ENCODE data around the gene TRPM4. TPM values are rescaled to one million over a fixed set of nuclear protein-coding genes. Genes with fewer than 3 reads are reported as not detected.

TRPM4 gene
- total and polyA plus RNA-seq, 2 of the 8 experiments (the other 6 are each of a cell fraction or from before 2014, with no cell fraction given), result 11.3 to 13.3 TPM

DNA sequence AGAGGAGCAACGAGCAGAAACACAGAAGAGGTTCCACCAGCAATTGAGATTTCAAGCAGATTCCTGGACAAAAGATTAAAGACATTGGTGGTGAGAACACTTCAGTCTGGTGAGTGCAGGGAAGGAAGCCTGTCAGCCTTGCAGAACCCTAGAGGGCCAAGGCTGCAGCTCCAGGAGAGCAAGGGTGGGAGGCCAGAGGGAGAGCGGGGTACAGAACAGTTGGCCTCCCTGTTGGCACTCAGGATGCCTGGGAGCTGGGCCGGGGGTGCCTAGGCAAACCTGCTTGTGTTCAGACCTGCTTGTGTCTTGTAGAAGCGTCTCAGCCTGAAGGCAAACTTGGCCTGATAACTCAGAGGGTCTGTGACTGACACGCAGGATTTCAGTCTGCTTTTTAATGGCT lies 48.5 kb upstream of the TRPM4 start:
- H2AFZ ChIP-seq (ENCODE audit: low read length), result no peak overlapping the region
- FAIRE-seq, result no peak
- H3K18ac ChIP-seq (ENCODE audit: extremely low read depth, low read length), result no peak overlapping the region
- H3K4me2 ChIP-seq (ENCODE audit: insufficient read depth in 1 of 2, low read depth in 2 of 2, low read length in 2 of 2), result no peak overlapping the region
- peaks cover 4% of the 10 kb centered on the region for H3K23me2 ChIP-seq (ENCODE audit: low read depth, low read length)
- H4K91ac ChIP-seq (replicated peaks; ENCODE audit: insufficient read length, low read length), result no peak overlapping the region
- H2AK5ac ChIP-seq (ENCODE audit: low read depth, low read length), result no peak overlapping the region
- WGBS, 2 experiments (ENCODE audit: extremely low coverage in 1 of 2, insufficient coverage in 1 of 2, insufficient read length in 1 of 2, insufficient replicate concordance in 2 of 2, low coverage in 1 of 2, low lambda C conversion rate in 2 of 2, missing lambda C conversion rate in 1 of 2), result 88% methylated on average over 4 of the region's 5 CpGs; no CpG with 5 or more reads in 1 of the 2 experiments
- no peak for DNase-seq (ENCODE audit: low read depth in 1 of 2, low spot score in 2 of 2)
- no peak overlapping the region for H4K5ac ChIP-seq (ENCODE audit: insufficient read length, low read depth, low read length)
- no peak overlapping the region for H3K27ac ChIP-seq (ENCODE audit: low read depth, low read length)
- no peaks in the 10 kb centered on the region; a peak in 1 of 7 replicates for H3K27me3 ChIP-seq (replicated peaks in 1 of 4; ENCODE audit: control insufficient read depth in 3 of 4, extremely low read depth in 1 of 4, insufficient read depth in 3 of 4, low read length in 3 of 4)
- H3K9ac ChIP-seq (replicated peaks in 1 of 4; ENCODE audit: extremely low read depth in 1 of 4, low read depth in 3 of 4, low read length in 3 of 4), result no peak overlapping the region
- peaks cover 0 to 3% (median 0%) of the 10 kb centered on the region in 4 experiments; a peak in 1 of 7 replicates for H3K4me1 ChIP-seq (replicated peaks in 1 of 4; ENCODE audit: control insufficient read depth in 3 of 4, insufficient read depth in 4 of 4, low read length in 3 of 4)
- H2BK20ac ChIP-seq (ENCODE audit: low read length), result no peak overlapping the region
- no peak for TF ChIP-seq GTF2F1 (IDR thresholded peaks at IDR 0.05; ENCODE audit: borderline replicate concordance, low read depth, low read length)
- TF ChIP-seq RBBP5 (IDR thresholded peaks at IDR 0.05; ENCODE audit: borderline replicate concordance, low read depth, low read length), result no peak
- no peak for TF ChIP-seq CBX8 (IDR thresholded peaks at IDR 0.05; ENCODE audit: borderline replicate concordance, low read depth, low read length)
- no peak for TF ChIP-seq NANOG (IDR thresholded peaks at IDR 0.05; ENCODE audit: insufficient read depth, low read depth, low read length, poor library complexity, severe bottlenecking)
- CTCF ChIA-PET (ENCODE audit: partially characterized antibody), result interaction anchor here (0.9 to 2.9 kb wide), 8 partner anchors 11 to 116 kb away, joined by 3 to 20 read pairs (median 4); no protein-coding TSS in a partner anchor
- no peak overlapping the region for H2BK15ac ChIP-seq (ENCODE audit: low read length)
- H4K8ac ChIP-seq (ENCODE audit: extremely low read depth, insufficient read depth, low read length), result no peak overlapping the region
- no peak overlapping the region for H3K23ac ChIP-seq (ENCODE audit: insufficient read length)
- no peak overlapping the region for H3K4me3 ChIP-seq (ENCODE audit: extremely low read depth in 1 of 4, insufficient read depth in 2 of 4, low read depth in 3 of 4, low read length in 4 of 4)
- no peaks in the 10 kb centered on the region for H3K9me3 ChIP-seq (ENCODE audit: insufficient read depth in 2 of 2, low read depth in 1 of 2, low read length in 1 of 2)
- H3K14ac ChIP-seq (ENCODE audit: insufficient read length), result no peak overlapping the region
- H3K56ac ChIP-seq (replicated peaks; ENCODE audit: insufficient read length, low read depth, low read length), result no peak overlapping the region
- no peak overlapping the region for H3K4ac ChIP-seq (replicated peaks; ENCODE audit: insufficient read length, low read depth, low read length)
- peaks cover 20 to 48% (median 44%) of the 10 kb centered on the region in 4 experiments for H3K36me3 ChIP-seq (ENCODE audit: control insufficient read depth in 2 of 4, insufficient read depth in 4 of 4, low read length in 3 of 4)
- H4K20me1 ChIP-seq (replicated peaks in 1 of 2; ENCODE audit: control insufficient read depth in 1 of 2, insufficient read depth in 2 of 2, low read length in 2 of 2), result peaks cover 16 to 28% of the 10 kb centered on the region in 2 experiments
- H3K79me1 ChIP-seq (ENCODE audit: low read depth, low read length), result peaks cover 3% of the 10 kb centered on the region
- no peak overlapping the region for H2BK12ac ChIP-seq (ENCODE audit: low read depth, low read length)
- H3K79me2 ChIP-seq (ENCODE audit: control insufficient read depth in 1 of 2, insufficient read depth in 2 of 2, low read length in 2 of 2), result no peaks in the 10 kb centered on the region
- H2BK5ac ChIP-seq (ENCODE audit: low read depth, low read length), result no peak overlapping the region
- POLR2A ChIA-PET (ENCODE audit: partially characterized antibody), result interaction anchor here (1.2 to 7.8 kb wide), 4 partner anchors 11 to 42 kb away, joined by 4 to 67 read pairs (median 4); partner anchors contain the start of gene PPFIA3
- H2BK120ac ChIP-seq (replicated peaks; ENCODE audit: low read depth, low read length), result no peak overlapping the region
